Fibroblast of pulmonary artery (primary cell): Measurements from ENCODE around the gene BAIAP2.

Experiments used
- DNase-seq: peaks from one replicate; pipeline ENCODE4 v3.0.0-alpha.2; 2010; ENCODE audit warnings: low read depth
- H3K4me3 ChIP-seq: replicated peaks from 2 replicates; pipeline ENCODE4 v1.5.1; 2011; ENCODE audit warnings: low read depth, mild to moderate bottlenecking, control low read depth, low read length, moderate library complexity
- TF ChIP-seq, protein P1 (sequence below): IDR thresholded peaks from 2 replicates; pipeline ENCODE4 v1.5.1; 2011; ENCODE audit warnings: mild to moderate bottlenecking, control low read depth, low read length, inconsistent platforms; ENCODE audit errors: missing control alignments

BAIAP2 gene

DNA sequence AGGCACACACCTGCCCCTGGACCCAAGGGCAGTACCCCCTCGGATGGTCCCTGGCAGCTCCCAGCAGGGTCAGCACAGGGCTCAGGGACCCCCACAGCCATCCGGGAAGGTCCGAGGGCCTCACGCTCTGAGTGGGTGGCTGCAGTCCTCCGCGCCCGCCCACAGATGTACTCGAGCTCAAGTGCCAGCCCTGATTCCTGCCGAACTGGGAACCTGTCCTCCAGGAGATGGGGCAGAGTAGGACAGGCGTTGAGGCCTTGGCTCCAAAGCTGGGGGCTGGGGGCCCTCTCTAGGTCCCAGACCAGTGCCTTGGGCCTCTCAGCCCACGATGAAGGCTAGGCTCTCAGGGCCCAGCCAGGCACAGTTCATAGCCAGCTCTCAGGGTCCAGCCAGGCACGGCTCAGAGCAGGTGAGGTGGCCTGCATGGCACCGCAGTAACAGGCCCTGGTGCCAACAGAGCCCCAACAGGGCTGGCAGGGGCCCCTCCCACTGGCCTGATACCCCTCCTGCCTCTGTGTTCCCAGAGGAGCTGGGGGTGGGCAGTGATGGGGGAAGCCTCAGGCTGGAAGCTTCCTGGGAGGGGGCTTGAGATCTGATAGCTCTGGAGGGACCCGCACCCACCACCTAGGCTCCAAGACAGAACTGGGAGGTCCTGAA lies 94.9 kb downstream of the BAIAP2 start:
- TF ChIP-seq, protein P1, sequence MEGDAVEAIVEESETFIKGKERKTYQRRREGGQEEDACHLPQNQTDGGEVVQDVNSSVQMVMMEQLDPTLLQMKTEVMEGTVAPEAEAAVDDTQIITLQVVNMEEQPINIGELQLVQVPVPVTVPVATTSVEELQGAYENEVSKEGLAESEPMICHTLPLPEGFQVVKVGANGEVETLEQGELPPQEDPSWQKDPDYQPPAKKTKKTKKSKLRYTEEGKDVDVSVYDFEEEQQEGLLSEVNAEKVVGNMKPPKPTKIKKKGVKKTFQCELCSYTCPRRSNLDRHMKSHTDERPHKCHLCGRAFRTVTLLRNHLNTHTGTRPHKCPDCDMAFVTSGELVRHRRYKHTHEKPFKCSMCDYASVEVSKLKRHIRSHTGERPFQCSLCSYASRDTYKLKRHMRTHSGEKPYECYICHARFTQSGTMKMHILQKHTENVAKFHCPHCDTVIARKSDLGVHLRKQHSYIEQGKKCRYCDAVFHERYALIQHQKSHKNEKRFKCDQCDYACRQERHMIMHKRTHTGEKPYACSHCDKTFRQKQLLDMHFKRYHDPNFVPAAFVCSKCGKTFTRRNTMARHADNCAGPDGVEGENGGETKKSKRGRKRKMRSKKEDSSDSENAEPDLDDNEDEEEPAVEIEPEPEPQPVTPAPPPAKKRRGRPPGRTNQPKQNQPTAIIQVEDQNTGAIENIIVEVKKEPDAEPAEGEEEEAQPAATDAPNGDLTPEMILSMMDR = no peak
- H3K4me3 ChIP-seq = no peak overlapping the region
- no peak for DNase-seq

DNA sequence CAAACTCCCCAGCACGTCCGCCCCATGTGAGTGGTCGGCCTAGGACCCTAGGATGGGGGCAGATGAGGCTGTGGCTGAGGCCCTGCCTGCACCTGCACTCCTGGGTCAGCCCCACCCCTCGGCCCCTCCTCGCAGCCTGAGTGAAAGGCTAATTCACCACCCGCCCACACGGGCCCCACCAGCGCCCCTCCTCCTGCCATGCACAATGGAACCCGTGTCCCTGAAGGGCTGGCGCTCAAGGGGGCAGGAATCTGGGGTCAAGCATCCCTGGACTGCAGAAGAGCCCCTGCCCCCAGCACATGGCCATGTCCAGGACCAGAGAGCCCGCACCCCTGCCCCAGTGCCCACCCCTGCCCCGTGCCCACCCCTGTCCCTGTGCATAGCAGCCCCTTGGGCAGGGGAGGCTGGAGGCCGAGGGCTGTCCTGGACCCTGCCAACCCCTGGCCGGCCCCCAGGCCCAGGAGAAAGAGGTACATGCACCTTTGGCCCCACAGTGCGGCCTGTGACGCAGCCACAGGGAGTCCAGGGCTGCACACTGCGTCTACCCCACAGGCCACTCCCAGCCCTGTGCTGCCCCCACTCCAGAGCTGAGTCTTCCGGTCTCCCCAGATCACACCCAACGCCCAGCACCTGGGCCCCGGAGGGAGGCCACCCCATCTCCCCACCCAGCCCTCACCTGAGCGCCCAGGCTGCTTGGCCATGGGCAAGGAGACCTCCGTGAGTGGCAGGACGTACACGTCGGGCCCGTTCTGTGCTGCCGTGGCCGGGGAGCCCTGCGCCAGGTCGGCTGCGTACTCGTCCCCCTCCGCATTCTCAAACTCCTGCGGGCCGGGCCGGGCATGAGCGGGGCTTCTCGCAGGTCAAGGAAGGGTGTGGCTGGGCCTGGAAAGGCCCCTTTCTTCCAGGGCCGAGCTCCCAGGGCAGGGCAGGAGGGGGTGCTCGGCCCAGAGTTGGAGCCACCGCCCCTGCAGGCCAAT lies 95.7 kb downstream of the BAIAP2 start:
- DNase-seq = no peak
- no peak overlapping the region for H3K4me3 ChIP-seq
- TF ChIP-seq, protein P1 = no peak

DNA sequence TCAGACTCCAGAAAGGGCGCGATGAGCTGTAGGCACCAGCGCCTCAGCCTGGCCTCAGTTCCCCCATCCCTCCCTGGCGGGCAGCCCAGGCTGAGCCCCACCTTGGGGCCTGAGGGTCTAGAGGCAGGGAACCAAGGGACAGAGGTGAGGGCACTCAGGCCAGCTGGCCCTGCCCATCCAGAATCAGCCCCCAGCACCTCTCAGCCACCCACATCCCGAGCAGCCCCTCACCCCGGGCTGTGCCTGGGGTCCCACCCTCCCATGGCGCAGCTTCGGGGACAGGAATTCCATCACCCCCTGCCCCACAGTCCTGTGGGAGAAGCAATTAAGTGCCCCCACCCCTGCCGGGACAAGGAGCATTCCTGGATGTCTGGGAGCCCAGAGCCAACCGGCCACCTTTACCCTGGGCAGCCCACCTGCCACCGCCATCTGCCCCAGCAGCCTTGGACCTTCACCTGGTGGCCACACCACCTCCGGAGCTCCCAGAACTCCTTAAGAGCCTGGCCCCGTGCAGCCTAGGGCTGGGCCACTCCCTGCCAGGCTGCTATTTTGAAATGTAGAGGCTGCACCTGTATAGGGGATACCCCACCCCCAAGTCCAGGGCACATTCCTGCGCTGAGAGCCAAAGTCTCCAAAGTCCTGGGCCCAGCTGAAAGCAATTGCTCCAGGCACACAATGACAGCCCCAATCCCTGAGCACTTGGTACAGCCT lies 96.7 kb downstream of the BAIAP2 start:
- no peak for DNase-seq
- no peak overlapping the region for H3K4me3 ChIP-seq
- TF ChIP-seq, protein P1 = no peak

DNA sequence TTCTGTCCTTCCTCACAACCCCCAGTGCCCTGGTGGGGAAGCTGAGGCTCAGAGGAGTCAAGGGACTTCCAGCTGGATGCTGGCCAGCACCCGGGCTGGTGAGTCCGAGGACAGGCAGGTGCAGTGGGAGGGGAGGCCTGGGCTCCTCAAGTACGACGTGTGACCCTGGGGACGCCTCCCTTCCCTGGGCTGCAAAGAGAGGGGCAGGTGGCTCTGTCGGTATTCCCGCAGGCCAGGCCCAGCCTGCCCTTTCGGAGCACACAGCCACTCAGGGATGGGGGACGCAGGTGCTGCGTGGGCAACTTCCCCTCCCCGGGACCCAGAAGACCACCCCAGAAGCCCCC lies 97.2 kb downstream of the BAIAP2 start:
- DNase-seq = no peak
- H3K4me3 ChIP-seq = no peak overlapping the region
- TF ChIP-seq, protein P1 = no peak

DNA sequence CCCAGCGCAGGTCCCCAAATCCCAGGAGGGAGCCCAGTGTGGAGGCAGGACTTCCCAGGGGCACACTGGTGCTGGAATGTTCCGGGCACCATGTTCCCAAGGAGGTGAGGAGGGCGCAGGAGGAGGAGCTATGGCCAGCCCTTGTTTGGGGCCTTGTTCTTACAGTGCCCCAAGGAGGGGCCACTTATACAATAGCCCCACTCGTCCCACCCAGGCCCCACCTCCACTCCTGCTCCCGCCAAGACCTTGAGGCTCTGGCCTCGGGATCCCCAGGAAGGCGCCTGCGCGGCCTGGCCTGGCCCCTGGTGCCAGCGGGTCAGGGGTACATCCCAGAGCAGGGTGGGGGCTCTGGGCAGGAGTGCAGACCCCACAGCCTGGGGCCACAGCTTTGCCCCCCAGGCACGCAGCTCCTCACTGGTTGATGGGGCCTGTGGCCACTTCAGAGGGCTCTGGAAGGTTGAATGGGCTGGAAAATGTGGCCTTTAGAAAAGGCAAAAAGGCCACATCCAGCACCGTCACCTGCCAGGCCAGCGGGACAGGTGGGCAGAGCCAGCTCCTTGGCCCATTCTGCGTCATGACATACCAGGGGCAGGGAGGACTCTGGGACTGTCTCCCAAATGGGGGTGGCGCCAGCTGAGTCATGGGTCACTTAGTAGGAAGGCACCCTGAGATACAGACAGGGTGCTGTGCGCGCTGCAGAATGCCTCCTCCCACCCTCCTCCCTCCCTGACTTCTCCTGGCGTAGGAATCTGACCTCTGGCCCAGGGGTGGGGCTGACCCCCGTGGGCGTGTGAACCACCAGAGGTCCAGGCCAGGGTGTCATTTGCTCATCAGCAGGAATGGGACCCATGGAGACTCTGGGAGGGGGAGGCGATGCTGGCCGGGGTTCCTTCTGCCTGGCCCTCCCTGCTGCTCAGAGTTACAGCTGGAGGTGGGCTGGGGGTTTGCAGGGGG lies 98.1 kb downstream of the BAIAP2 start:
- no peak for DNase-seq
- no peak overlapping the region for H3K4me3 ChIP-seq
- TF ChIP-seq, protein P1 = no peak
